ENCODE results near the gene PTPA.
A peak's percentile ranks its signal among the peaks of the same experiment; 100 is the strongest.

Gene PTPA

GRCh38 chr9:129081388-129081904 lies 29.8 kb upstream of the PTPA start:
- DNase-seq: no peak
- H2AFZ ChIP-seq (ENCODE audit: low read depth, low read length): peak overlapping the region; percentile 94

DNA sequence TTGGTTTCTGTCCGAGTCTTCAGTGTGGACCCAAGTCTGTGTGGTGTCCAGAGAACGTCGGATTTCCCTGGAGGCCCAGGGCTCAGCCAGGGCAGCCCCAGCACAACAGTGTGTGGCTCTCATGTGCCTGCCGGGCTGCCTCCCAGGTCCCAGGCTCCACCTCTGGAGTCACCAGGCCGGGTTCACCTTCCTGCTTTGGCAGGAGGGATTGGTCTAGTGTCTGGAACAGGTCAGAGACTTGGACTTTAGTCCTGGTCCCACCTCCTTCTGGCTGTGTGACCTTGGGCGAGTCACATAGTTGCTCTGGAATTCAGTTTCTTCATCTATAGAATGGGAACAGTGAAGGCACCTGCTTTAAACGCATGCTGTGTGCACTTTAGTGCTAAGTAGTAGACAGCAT lies 27.1 kb upstream of the PTPA start:
- ATAC-seq (ENCODE audit: insufficient read depth, low read depth) (no peak), DNase-seq (no peak)
- Histone ChIP-seq H3K9me3 (ENCODE audit: insufficient read depth, low read length, severe bottlenecking) (no peaks in the 10 kb centered on the region), H3K36me3 (ENCODE audit: insufficient read depth, low read length) (peaks cover 51% of the 10 kb centered on the region), H3K4me3 (ENCODE audit: low read depth in 1 of 2, low read length in 2 of 2) (no peak overlapping the region), H3K27me3 (ENCODE audit: insufficient read depth, low read length, poor library complexity) (no peaks in the 10 kb centered on the region), H3K4me2 (ENCODE audit: insufficient read depth, low read length) (no peak overlapping the region), H3K79me2 (ENCODE audit: insufficient read depth, low read length) (peaks cover 28% of the 10 kb centered on the region), H4K20me1 (ENCODE audit: insufficient read depth, low read length) (peaks cover 24% of the 10 kb centered on the region), H3K4me1 (ENCODE audit: insufficient read depth, low read length) (peaks cover 34% of the 10 kb centered on the region), H2AFZ (ENCODE audit: low read depth, low read length) (no peak overlapping the region), H3K9ac (ENCODE audit: low read depth, low read length) (no peak overlapping the region), H3K27ac (ENCODE audit: low read length) (no peak overlapping the region)
- no peak for TF ChIP-seq CTCF (IDR thresholded peaks at IDR 0.05; ENCODE audit: borderline replicate concordance, extremely low read depth, low read length, poor library complexity, severe bottlenecking)
- TF ChIP-seq EZH2 (IDR thresholded peaks at IDR 0.05; ENCODE audit: borderline replicate concordance, low read depth, low read length, severe bottlenecking): no peak

More at GRCh38 chr9:129081388-129081904, 29.8 kb upstream of the PTPA start:
- peak overlapping the region; percentile 76 for H3K4me2 ChIP-seq (ENCODE audit: insufficient read depth, low read length)
- H3K79me2 ChIP-seq (ENCODE audit: insufficient read depth, low read length): peaks cover 28% of the 10 kb centered on the region
- peaks cover 32% of the 10 kb centered on the region for H3K36me3 ChIP-seq (ENCODE audit: insufficient read depth, low read length)
- H3K4me1 ChIP-seq (ENCODE audit: insufficient read depth, low read length): peaks cover 37% of the 10 kb centered on the region
- peak overlapping the region; percentile 85 for H3K27ac ChIP-seq (ENCODE audit: low read length)
- H3K9me3 ChIP-seq (ENCODE audit: insufficient read depth, low read length, severe bottlenecking): no peaks in the 10 kb centered on the region
- no peak for ATAC-seq (ENCODE audit: insufficient read depth, low read depth)
- H4K20me1 ChIP-seq (ENCODE audit: insufficient read depth, low read length): peaks cover 24% of the 10 kb centered on the region
- peak overlapping the region; percentile 91 to 96 for H3K4me3 ChIP-seq (ENCODE audit: low read depth in 1 of 2, low read length in 2 of 2)
- peak overlapping the region; percentile 84 for H3K9ac ChIP-seq (ENCODE audit: low read depth, low read length)
- TF ChIP-seq CTCF (IDR thresholded peaks at IDR 0.05; ENCODE audit: borderline replicate concordance, extremely low read depth, low read length, poor library complexity, severe bottlenecking) (no peak), EZH2 (IDR thresholded peaks at IDR 0.05; ENCODE audit: borderline replicate concordance, low read depth, low read length, severe bottlenecking) (no peak)
- H3K27me3 ChIP-seq (ENCODE audit: insufficient read depth, low read length, poor library complexity): no peaks in the 10 kb centered on the region

DNA sequence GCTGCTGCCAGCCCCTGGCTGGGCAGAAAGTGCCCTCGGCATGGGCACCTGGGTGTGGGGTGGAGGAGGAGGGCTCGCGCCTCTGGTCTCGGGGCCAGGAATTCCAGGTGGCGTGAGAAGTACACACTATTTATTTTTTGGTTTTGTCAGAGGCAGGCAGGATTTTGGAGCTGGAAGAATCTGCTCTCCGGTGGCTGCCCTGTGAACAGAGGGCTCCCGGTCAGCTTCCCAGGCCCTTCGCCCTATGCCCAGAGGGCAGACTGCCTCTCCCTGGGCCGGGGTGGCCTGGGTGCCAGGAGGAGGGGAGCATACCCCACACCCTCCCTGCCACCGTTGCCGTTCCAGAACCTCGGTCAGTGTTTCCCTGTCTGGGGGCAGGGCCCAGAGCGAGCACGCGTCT lies 22.0 kb upstream of the PTPA start:
- Histone ChIP-seq H3K4me2 (ENCODE audit: insufficient read depth, low read length) (no peak overlapping the region), H3K4me3 (ENCODE audit: low read depth in 1 of 2, low read length in 2 of 2) (no peak overlapping the region), H3K27me3 (ENCODE audit: insufficient read depth, low read length, poor library complexity) (no peaks in the 10 kb centered on the region), H3K9me3 (ENCODE audit: insufficient read depth, low read length, severe bottlenecking) (no peaks in the 10 kb centered on the region), H3K27ac (ENCODE audit: low read length) (no peak overlapping the region), H3K36me3 (ENCODE audit: insufficient read depth, low read length) (peaks cover 50% of the 10 kb centered on the region), H4K20me1 (ENCODE audit: insufficient read depth, low read length) (peaks cover under 1% of the 10 kb centered on the region; the same call in 1 of the 2 replicates), H3K4me1 (ENCODE audit: insufficient read depth, low read length) (no peaks in the 10 kb centered on the region), H2AFZ (ENCODE audit: low read depth, low read length) (no peak overlapping the region), H3K79me2 (ENCODE audit: insufficient read depth, low read length) (no peaks in the 10 kb centered on the region), H3K9ac (ENCODE audit: low read depth, low read length) (no peak overlapping the region)
- DNase-seq (no peak), ATAC-seq (ENCODE audit: insufficient read depth, low read depth) (no peak)
- TF ChIP-seq CTCF (IDR thresholded peaks at IDR 0.05; ENCODE audit: borderline replicate concordance, extremely low read depth, low read length, poor library complexity, severe bottlenecking) (no peak), EZH2 (IDR thresholded peaks at IDR 0.05; ENCODE audit: borderline replicate concordance, low read depth, low read length, severe bottlenecking) (no peak)

Data from DND-41 (cell line).